Non-pigmented ciliary epithelial cell (primary cell): ENCODE results near the gene CRYBG1.

Experiments
- DNase-seq: peaks from one replicate; pipeline ENCODE4 v3.0.0-alpha.2; 2010; ENCODE audit warnings: low read depth

CRYBG1 gene

DNA sequence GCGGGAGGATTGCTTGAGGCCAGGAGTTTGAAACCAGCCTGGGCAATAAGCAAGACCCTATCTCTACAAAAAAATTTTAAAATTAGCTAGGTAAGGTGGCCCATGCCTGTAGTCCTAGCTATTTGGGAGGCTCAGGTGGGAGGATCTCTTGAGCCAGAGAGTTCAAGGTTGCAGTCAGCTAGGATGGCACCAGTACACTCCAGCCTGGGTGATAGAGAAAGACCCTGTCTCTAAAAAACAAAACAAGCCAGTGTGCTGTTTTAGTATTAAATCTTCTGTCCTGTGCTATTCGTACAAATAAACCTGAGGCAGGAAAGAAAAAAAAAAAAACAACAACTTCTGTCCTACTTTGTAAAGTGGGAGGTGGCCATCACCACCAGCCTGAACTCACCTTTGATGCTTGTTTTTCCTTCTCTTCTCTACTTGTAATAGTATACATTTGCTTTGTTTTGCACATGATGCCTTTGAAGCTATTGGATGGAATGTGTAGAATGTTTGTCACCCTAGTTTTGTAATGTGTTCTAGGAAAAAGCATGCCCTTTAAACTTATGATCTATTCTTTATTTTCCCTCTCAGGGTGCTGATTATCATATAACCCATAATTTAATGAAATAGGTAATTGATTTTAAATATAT lies 102.5 kb downstream of the CRYBG1 start:
- DNase-seq, result no peak

DNA sequence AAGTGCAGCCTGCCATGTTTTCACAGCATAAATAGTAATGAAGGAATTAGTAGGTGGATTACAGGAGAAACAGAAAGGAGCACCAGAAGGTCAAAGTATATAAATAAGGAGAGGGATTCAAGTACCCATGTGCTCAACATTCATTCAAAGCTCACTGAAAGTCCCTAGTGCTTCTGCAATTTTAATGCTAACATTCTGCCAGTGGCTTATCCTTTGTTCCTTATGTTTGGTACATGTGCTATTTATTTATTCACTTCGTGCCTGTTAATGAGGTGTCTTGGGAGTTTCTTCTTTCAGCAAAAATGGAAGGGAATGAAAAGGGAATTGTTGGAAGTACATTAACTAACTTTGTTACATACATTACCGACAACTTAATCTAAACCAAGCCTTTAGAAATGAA lies 105.7 kb downstream of the CRYBG1 start:
- no peak for DNase-seq

DNA sequence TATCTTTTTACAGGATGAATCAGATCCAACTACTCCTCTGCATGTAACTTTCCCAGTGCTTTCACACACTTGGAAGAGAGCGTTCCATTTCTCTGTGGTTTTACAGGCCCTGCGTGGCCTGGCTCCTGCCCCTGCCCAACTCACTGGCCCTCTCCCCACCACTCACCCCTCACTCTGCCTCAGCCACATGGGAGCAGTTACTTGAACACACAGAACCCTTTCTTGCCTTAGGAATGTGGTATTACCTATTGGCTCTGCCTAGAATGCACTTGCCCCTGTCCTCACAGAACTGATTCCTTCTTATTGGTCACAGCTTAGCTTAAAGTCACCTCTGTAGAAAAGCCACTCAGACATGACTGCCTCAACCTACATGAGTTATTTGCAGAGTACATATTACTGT lies 108.4 kb downstream of the CRYBG1 start:
- DNase-seq, result no peak

GRCh38 chr6:106469882-106470281 lies 109.4 kb downstream of the CRYBG1 start:
- no peak for DNase-seq

GRCh38 chr6:106470316-106470715 lies 109.8 kb downstream of the CRYBG1 start:
- no peak for DNase-seq

DNA sequence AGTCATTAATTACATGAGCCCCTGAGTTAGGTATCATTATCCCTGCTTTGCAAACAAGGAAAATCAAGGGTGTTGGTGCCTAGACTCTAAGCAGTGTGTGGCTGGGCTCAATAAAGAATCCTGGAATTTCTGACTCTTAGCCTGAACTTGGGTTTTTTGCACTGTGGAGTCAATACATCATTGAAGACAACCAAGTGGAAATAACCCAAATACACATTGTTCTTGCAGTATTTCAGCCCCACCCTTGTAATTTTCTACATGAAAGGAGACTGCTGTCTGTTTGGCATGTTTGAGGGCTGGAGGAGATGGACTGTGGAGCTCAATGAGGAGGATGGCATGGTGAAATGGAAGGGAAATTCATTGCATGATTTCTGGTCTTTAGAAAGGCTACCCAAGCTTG lies 110.3 kb downstream of the CRYBG1 start:
- no peak for DNase-seq

DNA sequence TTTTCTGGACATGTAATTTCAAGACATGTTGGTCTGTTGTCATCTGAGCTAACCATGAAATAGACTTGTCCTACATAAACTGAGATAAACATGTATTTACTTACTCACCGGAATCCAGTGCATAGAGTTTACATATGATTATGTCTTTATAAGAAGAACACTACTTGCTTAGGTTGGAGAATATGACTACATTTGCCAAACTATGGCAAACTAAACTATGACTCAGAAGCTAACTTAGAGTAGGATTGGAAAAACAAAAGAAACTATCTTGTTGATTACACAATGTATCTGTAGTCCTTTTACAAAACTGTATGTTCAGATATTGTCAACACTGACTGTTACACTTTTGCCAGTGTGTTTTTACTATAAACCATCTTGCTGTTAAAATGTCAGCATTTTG lies 113.3 kb downstream of the CRYBG1 start:
- DNase-seq, result no peak

DNA sequence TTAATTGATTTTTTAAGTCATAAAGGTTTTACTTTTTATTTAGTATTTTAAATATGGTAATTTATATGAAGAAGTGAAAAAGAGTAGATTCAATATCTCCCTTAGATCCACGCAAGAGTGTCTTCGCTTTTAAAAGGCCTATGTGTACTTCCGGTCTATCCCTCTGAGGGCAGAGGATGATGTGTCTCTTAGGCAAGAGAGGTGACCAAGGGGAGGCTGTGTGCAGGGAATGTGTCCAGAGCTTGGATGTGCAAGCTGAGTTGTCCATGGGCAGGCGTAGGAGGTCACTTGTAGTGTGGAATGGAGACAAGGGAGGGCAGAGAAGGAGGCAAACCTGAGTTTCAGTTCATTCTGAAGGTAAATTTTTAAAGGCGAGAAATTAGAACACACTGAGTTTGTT lies 113.9 kb downstream of the CRYBG1 start:
- DNase-seq, result no peak

DNA sequence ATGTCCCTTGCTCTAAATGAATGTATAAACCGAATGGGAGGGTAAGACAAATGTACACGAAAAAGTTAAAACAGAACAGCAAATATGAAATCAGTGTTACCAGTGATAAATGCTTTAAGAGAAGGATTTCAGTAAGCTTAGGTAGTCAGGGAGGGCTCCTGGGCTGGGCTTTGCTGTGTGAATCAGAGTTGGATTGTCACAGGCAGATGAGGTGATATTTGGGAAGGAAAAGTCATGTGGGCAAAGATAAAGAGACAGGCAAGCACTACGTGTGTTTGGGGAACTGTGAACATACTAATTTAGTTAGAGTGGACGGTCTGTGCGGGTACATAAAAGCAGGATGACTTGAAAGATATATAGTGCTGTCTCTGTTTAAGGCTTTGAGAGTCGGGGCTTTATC lies 114.8 kb downstream of the CRYBG1 start:
- DNase-seq, result no peak

- no peak for DNase-seq
These were observed 116.0 kb downstream of the CRYBG1 start for GRCh38 chr6:106476331-106477105.

DNA sequence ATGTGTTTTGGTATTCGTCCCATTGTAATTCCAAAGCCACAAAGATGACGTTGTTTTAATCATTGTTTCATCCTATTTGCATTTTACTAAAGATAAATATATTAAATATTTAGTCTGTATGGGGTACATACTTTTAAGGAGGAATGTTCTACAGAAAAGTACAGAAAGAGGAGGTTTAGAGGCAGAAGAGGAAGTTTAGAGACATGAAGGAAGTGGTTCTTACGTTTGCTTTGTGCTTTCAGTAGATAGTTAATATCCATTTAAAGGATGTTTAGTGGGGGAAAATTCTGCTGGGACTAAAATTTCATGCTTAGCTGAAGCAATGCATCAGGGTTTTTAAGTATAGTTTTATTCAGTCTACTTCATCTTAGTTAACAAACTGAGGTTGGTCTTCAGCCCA lies 116.6 kb downstream of the CRYBG1 start:
- DNase-seq, result no peak

DNA sequence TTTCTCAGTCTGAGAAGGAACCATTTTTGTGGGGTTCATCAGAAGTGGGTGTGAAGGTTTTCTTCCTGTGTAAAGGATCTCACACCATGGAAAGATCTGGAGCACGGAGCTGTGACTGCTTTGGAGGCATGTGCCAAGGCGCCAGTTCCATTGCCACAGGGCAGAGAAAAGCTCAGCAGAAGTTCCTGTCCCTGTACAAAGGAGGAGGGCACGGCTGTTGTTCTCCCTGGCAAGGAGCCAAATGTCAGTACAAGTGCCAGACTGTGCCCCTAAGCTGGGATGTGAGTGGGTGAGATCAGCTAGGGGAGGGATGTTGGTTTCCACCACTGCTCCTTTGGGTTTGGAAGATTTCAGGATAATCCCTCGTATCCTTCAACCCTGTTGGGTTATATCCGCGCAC lies 117.3 kb downstream of the CRYBG1 start:
- no peak for DNase-seq

GRCh38 chr6:106486236-106486635 lies 125.7 kb downstream of the CRYBG1 start:
- DNase-seq, result no peak

- no peak for DNase-seq
These were observed 128.2 kb downstream of the CRYBG1 start for GRCh38 chr6:106488494-106489370.

GRCh38 chr6:106490030-106490429 lies 129.5 kb downstream of the CRYBG1 start:
- no peak for DNase-seq

GRCh38 chr6:106490436-106490835 lies 129.9 kb downstream of the CRYBG1 start:
- DNase-seq, result no peak

DNA sequence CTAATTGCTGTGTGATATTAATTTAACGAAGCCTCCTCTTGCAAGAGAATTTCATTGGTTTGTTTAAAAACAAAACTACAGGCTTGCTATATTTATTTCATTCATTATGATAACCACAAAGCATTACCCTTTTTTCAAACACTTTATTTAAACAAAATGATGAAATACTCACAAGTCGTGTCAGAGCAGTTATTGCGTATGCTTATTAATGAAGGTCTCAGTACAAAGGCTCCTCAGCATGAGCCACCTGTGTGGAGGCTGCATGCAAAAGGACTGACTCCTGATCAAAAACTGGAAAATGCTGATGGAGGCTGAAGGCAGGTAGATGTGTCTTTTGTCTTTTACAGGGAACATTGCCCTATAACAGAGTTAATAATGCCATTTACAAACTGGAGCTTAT lies 130.5 kb downstream of the CRYBG1 start:
- DNase-seq, result no peak

DNA sequence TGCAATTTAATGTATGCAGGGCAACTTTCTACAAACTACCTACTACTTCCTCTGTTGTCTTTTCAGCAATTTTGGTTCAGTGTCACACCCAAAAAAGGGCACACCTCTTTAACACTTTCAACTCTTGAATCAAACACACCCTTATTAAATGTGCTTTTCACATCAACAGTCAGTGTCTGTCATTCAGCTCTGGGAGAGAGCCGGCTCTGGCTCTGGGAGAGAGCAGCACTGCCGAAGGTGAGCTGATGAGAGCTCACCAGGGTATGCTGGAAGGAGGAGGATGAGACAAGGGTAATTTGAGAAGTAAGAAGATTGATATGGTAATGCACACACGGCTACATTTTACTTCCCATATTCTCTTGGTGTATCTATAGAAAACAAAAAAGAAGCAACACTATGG lies 134.5 kb downstream of the CRYBG1 start:
- no peak for DNase-seq

DNA sequence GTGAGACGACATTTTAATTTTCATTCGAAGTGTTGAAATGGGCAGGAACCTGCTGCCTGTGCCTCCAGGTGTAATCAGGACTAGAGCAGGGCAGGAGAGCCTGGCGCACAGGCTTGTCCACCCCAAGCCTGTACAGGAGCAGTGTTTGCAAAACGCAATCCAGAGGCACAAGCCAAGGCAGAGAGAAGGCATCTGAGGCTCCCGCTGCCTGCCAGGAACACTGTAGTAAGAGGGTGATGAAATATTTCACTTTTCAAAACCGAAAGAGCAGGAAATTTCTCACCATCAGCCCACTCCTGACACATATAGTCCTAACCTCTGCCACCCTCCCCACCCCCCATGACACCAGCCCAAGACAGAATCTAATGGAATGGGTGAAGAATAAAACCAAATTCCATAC lies 136.3 kb downstream of the CRYBG1 start:
- no peak for DNase-seq

GRCh38 chr6:106501960-106502371 lies 141.4 kb downstream of the CRYBG1 start:
- no peak for DNase-seq

DNA sequence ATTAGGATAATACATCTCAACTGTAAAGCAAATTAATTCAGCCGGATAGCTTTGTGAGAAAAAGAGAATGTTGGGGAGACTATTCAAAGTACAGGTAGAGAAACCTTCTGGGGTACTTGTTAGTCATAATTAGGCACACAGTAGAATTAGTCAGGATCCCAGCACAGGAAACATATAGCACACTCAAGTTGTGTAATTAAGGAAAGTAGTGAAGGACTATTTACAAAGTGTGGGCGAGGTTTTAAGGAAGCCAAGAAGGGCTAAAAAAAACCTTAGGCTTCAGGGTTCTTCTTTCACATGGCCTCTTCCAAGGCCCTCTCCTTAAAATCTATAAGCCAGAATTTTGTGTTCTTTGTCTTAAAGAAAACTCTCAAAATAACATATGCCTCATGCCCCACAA lies 142.0 kb downstream of the CRYBG1 start:
- DNase-seq, result no peak

- no peak for DNase-seq
These were observed 147.8 kb downstream of the CRYBG1 start for GRCh38 chr6:106508277-106508676.

DNA sequence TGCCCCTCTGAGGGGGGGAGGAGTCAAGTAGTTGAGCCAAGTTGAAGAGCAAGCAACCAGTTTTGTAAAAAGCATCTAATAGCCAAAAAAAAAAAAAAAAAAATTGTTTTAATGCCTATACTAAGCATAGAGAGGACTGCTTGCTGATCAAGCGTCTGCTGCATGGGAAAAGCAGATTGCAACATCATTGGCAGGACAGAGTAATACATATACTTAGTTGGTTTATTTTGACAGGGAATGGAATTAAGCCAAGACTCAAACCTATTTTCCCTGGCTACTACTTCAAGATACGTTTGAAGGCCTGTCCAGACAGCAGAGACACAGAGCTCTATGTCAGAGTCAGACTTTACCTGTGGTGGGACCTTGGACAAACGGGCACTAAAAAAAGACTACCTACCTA lies 148.3 kb downstream of the CRYBG1 start:
- DNase-seq, result no peak
